Rectal smooth muscle tissue (tissue), 1 donor: ENCODE measurements around the gene ARL8B.

ENCODE experiments used
- H3K27ac ChIP-seq: one replicate; pipeline ENCODE4 v1.7.0; 2013; ENCODE audit warnings: low read depth, low read length, inconsistent platforms
- H3K27me3 ChIP-seq: one replicate; pipeline ENCODE4 v1.7.0; 2013; ENCODE audit warnings: low read length; ENCODE audit not compliant: control insufficient read depth, insufficient read depth
- H3K36me3 ChIP-seq: one replicate; pipeline ENCODE4 v1.7.0; 2013; ENCODE audit warnings: low read length; ENCODE audit not compliant: control insufficient read depth, insufficient read depth
- H3K4me1 ChIP-seq: one replicate; pipeline ENCODE4 v1.7.0; 2013; ENCODE audit warnings: low read length; ENCODE audit not compliant: control insufficient read depth, insufficient read depth
- H3K4me3 ChIP-seq: one replicate; pipeline ENCODE4 v1.7.0; 2013; ENCODE audit warnings: low read length
- H3K9ac ChIP-seq: one replicate; pipeline ENCODE4 v1.7.0; 2013; ENCODE audit warnings: low read length

Gene ARL8B

GRCh38 chr3:5116538-5116937 lies 5.6 kb upstream of the ARL8B start:
- Histone ChIP-seq H3K27me3 (no peaks in the 10 kb centered on the region), H3K27ac (no peak overlapping the region), H3K9ac (no peak overlapping the region), H3K4me1 (no peaks in the 10 kb centered on the region), H3K4me3 (no peak overlapping the region), H3K36me3 (no peaks in the 10 kb centered on the region)

GRCh38 chr3:5120446-5120845 lies 1.6 kb upstream of the ARL8B start:
- no peak overlapping the region for H3K9ac ChIP-seq
- no peaks in the 10 kb centered on the region for H3K27me3 ChIP-seq
- H3K4me3 ChIP-seq: no peak overlapping the region
- H3K27ac ChIP-seq: no peak overlapping the region
- peaks cover 5% of the 10 kb centered on the region for H3K4me1 ChIP-seq
- H3K36me3 ChIP-seq: no peaks in the 10 kb centered on the region

- H3K27me3 ChIP-seq: no peaks in the 10 kb centered on the region
- H3K4me3 ChIP-seq: peak overlapping the region; percentile 81
- peak overlapping the region; percentile 63 for H3K9ac ChIP-seq
- no peaks in the 10 kb centered on the region for H3K36me3 ChIP-seq
- peaks cover 5% of the 10 kb centered on the region for H3K4me1 ChIP-seq
- H3K27ac ChIP-seq: peak overlapping the region; percentile 79
Observed at GRCh38 chr3:5122741-5123706, 932 bp downstream of the ARL8B start.

- Histone ChIP-seq H3K4me3 (peak overlapping the region; percentile 81), H3K27ac (no peak overlapping the region), H3K9ac (no peak overlapping the region), H3K36me3 (no peaks in the 10 kb centered on the region), H3K4me1 (peaks cover 5% of the 10 kb centered on the region), H3K27me3 (no peaks in the 10 kb centered on the region)
Observed at GRCh38 chr3:5123937-5124336, 1.8 kb downstream of the ARL8B start.

- H3K27ac ChIP-seq: no peak overlapping the region
- no peak overlapping the region for H3K9ac ChIP-seq
- no peaks in the 10 kb centered on the region for H3K27me3 ChIP-seq
- no peaks in the 10 kb centered on the region for H3K36me3 ChIP-seq
- peaks cover 5% of the 10 kb centered on the region for H3K4me1 ChIP-seq
- H3K4me3 ChIP-seq: no peak overlapping the region
Observed at GRCh38 chr3:5126586-5126985, 4.5 kb downstream of the ARL8B start.

- H3K27ac ChIP-seq: no peak overlapping the region
- no peak overlapping the region for H3K4me3 ChIP-seq
- H3K4me1 ChIP-seq: no peaks in the 10 kb centered on the region
- H3K27me3 ChIP-seq: no peaks in the 10 kb centered on the region
- H3K36me3 ChIP-seq: no peaks in the 10 kb centered on the region
- H3K9ac ChIP-seq: no peak overlapping the region
Observed at GRCh38 chr3:5128849-5129248, 6.8 kb downstream of the ARL8B start.

- H3K4me1 ChIP-seq: peaks cover under 1% of the 10 kb centered on the region
- no peaks in the 10 kb centered on the region for H3K36me3 ChIP-seq
- H3K9ac ChIP-seq: no peak overlapping the region
- H3K27me3 ChIP-seq: no peaks in the 10 kb centered on the region
- no peak overlapping the region for H3K27ac ChIP-seq
- no peak overlapping the region for H3K4me3 ChIP-seq
Observed at GRCh38 chr3:5133239-5134018, 11.3 kb downstream of the ARL8B start.

GRCh38 chr3:5134019-5134391 lies 11.9 kb downstream of the ARL8B start:
- peaks cover 4% of the 10 kb centered on the region for H3K4me1 ChIP-seq
- no peak overlapping the region for H3K9ac ChIP-seq
- no peak overlapping the region for H3K27ac ChIP-seq
- no peak overlapping the region for H3K4me3 ChIP-seq
- no peaks in the 10 kb centered on the region for H3K36me3 ChIP-seq
- no peaks in the 10 kb centered on the region for H3K27me3 ChIP-seq

- Histone ChIP-seq H3K4me3 (no peak overlapping the region), H3K4me1 (peaks cover 7% of the 10 kb centered on the region), H3K27me3 (no peaks in the 10 kb centered on the region), H3K36me3 (no peaks in the 10 kb centered on the region), H3K9ac (no peak overlapping the region), H3K27ac (no peak overlapping the region)
Observed at GRCh38 chr3:5134499-5134898, 12.4 kb downstream of the ARL8B start.

- Histone ChIP-seq H3K27ac (no peak overlapping the region), H3K4me3 (no peak overlapping the region), H3K36me3 (no peaks in the 10 kb centered on the region), H3K27me3 (no peaks in the 10 kb centered on the region), H3K9ac (no peak overlapping the region), H3K4me1 (peaks cover 12% of the 10 kb centered on the region)
Observed at GRCh38 chr3:5136211-5136918, 14.3 kb downstream of the ARL8B start.

- Histone ChIP-seq H3K4me3 (no peak overlapping the region), H3K27ac (no peak overlapping the region), H3K4me1 (peaks cover 12% of the 10 kb centered on the region), H3K36me3 (no peaks in the 10 kb centered on the region), H3K9ac (no peak overlapping the region), H3K27me3 (no peaks in the 10 kb centered on the region)
Observed at GRCh38 chr3:5136919-5137429, 14.9 kb downstream of the ARL8B start.
